AG10803 (cell line): Measurements from ENCODE around the gene MBP.
"Not testable (repeated sequence)": the region's sequence is repeated elsewhere in the genome, so short reads cannot be mapped to it uniquely, and the experiment has no call there.

Source experiments
- DNase-seq: peaks from one replicate; pipeline ENCODE4 v3.0.0; 2010; ENCODE audit warnings: low read depth
- H3K4me3 ChIP-seq: 2 replicates; pipeline ENCODE4 v1.5.1; 2011; ENCODE audit warnings: mild to moderate bottlenecking, low read length, control low read depth
- TF ChIP-seq, protein P1 (sequence below): conservative IDR thresholded peaks from 2 replicates; pipeline ENCODE4 v1.5.1; 2011; ENCODE audit warnings: mild to moderate bottlenecking, low read length, control low read depth, inconsistent platforms

The MBP gene

DNA sequence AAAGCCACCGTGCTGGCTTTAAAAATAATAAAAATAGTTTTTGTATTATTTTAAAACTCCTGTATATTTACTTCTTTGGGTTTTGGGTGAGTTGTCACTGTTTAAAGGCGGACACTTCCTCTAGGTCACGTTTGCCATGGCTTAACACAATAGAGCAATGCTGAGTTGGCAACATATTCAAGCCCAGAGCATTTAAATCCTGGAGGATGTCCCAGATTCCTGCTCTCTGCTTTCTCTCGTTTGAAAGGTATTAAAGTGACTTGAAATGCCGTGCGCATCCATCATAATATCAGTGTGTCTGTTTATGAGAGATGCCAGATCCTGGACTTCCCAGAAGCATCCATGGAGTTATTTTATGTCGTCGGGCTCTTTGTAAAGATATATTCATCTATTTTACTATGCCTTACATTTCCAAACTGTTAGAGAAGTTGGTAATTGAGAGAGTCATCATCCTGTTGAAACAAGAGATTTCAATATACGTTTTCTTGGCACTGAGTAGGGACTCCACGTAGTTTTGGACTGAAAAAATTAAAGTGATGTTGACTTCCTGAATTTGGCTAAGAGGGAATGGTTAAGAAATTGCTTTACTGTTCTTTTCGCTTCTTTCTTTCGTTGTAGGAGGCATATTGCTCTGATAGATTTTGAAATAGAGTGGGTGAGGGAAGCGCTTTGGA lies 159.6 kb downstream of the MBP start:
- TF ChIP-seq, protein P1, sequence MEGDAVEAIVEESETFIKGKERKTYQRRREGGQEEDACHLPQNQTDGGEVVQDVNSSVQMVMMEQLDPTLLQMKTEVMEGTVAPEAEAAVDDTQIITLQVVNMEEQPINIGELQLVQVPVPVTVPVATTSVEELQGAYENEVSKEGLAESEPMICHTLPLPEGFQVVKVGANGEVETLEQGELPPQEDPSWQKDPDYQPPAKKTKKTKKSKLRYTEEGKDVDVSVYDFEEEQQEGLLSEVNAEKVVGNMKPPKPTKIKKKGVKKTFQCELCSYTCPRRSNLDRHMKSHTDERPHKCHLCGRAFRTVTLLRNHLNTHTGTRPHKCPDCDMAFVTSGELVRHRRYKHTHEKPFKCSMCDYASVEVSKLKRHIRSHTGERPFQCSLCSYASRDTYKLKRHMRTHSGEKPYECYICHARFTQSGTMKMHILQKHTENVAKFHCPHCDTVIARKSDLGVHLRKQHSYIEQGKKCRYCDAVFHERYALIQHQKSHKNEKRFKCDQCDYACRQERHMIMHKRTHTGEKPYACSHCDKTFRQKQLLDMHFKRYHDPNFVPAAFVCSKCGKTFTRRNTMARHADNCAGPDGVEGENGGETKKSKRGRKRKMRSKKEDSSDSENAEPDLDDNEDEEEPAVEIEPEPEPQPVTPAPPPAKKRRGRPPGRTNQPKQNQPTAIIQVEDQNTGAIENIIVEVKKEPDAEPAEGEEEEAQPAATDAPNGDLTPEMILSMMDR = no peak
- DNase-seq = no peak
- H3K4me3 ChIP-seq = no peak overlapping the region

DNA sequence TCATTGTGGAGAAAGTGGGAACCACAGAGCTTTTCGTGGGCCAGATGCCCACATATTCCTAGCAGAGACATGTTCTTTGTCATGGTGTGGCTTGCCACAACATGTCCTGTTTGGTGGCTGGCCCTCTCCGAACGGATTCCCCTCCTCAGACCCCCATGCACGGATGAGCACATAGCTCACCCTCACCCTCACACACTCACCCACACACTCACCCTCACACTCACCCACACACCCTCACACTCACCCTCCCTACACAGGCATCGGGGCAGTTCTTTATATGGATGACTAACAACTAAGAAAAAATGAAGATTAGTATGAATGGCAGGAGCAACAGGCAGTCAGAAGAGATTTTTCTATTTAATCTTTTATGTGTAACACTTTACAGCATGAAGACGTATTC lies 160.3 kb downstream of the MBP start:
- no peak overlapping the region for H3K4me3 ChIP-seq
- DNase-seq = no peak
- TF ChIP-seq, protein P1 = no peak

DNA sequence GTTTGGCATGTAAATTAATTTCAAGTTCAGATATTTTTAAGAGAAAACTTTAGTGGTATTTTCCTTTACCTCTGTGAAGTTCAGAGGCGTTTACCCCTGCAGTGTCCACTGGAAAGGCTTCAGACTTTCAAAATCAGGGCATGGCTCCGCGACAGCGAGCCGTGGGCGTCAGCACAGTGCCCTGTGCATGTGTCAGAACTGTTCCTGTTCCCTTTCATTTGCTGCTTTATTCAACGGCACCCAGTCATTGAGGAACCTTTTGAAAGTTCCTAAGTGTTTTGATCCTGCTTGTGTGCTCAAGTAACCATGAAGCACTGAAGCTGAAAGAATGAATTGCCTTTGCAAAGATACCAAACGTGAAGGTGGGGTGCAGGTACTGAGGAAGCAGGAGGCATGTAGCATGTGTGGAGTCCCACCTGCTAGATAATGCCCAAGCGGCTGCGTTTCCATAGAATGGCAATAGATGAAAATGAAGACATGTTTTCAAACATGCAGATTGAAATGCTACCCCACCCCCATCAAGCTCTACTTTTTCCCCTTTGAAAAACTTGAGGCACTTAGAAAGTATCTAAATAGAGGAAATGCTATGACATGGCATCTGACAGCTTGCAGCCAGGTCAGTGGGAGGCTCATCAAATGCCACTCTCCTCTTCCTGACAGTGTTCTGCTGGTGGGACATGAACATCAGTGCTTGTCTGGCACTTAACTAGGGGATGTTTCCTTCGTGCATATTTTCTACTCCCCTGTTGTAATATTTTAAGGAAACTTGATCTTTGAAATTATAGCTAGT lies 161.6 kb downstream of the MBP start:
- TF ChIP-seq, protein P1 = no peak
- DNase-seq = no peak
- H3K4me3 ChIP-seq = no peak overlapping the region

DNA sequence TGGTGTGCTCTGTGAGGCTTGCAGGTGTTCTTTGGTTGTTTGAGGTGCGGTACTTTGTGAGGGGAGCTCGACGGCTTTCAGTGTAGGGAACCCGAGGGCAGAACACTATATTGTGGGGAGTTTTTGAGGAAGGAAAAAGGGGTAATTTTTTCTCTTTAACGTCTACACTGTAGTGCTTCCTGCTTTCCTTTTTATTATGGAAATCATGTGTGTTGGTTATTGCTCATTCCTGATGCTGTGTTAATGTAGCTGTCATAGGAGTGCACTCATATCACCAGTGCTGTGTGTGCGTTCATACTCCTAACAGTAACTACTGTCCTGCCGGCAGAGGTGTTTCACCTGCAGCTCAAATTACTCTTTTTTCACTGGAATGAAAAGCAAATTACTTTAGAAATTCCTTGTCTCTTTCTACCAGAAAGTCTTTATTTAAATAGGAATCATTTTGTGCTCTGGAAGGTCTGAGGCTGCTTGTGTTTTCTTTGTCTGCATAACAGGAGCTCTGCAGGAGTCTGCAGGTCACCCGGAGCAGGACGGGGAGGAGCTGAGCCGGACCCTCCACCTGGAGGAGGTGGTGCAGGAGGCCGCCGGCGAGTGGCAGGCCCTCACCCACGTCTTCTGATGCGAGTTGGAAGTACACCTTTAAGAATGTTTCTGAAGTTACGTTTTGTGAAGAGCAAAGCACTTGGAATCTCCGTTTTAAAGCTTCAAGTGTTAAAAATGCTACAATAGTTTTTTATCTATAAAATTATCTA lies 164.7 kb downstream of the MBP start:
- no peak for DNase-seq
- TF ChIP-seq, protein P1 = no peak
- no peak overlapping the region for H3K4me3 ChIP-seq

DNA sequence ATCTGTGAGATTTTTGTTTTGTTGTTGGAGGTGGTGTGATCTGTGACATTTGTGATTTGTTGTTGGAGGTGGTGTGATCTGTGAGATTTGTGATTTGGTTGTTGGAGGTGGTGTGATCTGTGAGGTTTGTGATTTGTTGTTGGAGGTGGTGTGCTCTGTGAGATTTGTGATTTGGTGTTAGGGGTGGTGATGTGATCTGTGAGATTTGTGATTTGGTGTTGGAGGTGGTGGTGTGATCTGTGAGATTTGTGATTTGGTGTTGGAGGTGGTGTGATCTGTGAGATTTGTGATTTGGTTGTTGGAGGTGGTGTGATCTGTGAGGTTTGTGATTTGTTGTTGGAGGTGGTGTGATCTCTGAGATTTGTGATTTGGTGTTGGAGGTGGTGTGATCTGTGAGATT lies 165.3 kb downstream of the MBP start:
- not testable (repeated sequence) for DNase-seq, H3K4me3 ChIP-seq

DNA sequence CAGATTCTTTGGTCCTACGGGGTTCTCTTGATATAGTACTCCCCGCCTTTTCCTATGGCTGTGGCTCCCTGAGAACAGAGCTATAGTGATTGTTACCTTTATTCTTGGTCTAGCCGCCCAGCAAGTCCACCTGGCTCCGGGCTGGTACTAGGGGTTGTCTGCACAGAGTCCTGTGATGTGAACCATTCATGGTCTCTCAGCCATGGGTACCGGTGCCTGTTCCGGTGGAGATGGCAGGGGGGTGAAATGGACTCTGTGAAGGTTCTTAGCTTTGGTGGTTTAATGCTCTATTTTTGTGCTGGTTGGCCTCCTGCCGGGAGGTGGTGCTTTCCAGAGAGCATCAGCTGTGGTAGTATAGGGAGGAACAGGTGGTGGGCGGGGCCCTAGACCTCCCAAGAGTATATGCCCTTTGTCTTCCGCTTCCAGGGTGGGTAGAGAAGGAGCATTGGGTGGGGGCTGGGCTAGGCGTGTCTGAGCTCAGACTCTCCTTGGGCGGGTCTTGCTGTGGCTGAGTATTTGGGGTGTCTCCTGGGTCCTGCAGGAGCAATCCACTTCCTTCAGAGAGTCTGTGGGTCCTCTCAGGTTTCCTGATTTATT lies 166.9 kb downstream of the MBP start:
- not testable (repeated sequence) for H3K4me3 ChIP-seq, DNase-seq

DNA sequence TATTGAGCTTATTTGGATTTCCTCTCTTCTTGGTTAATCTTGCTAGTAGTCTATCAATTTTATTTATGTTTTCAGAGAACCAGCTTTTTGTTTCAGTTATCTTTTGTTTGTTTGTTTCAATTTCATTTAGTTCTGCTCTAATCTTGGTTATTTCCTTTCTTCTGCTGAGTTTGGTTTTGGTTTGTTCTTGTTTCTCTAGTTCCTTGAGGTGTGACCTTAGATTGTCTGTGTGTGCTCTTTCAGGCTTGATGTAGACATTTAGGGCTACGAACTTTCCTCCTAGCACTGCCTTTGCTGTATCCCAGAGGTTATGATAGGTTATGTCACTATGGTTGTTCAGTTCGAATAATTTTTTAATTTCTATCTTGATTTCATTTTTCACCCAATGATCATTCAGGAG lies 168.6 kb downstream of the MBP start:
- DNase-seq = no peak
- TF ChIP-seq, protein P1 = no peak
- no peak overlapping the region for H3K4me3 ChIP-seq
